Calu3 (cell line): ENCODE results near the gene MISP3. TPM values are rescaled to one million over a fixed set of nuclear protein-coding genes. Genes with fewer than 3 reads are reported as not detected.
A peak's percentile ranks its signal among the peaks of the same experiment; 100 is the strongest.

Source experiments
- BruUV-seq: library from RNA; stranded (reverse); fragments of 400-500 nt; replicated peaks from 2 replicates; lab custom pipeline; 2021; lab: Mats Ljungman, UMichigan
- CTCF ChIA-PET: fragments of 300-600 bp; sonication (Branson Sonifier 250); formaldehyde crosslinking; loops from one replicate; lab custom pipeline; 2022; ENCODE audit warnings: antibody characterized with exemption; lab: Charles Lee
- DNase-seq: peaks from one replicate; pipeline ENCODE4 v3.0.0; 2022
- H3K27ac Mint-ChIP-seq: one replicate; pipeline ENCODE4 v1.8.0; 2022; ENCODE audit warnings: mixed read lengths; ENCODE audit not compliant: unreplicated experiment
- H3K27me3 Mint-ChIP-seq: one replicate; pipeline ENCODE4 v1.8.0; 2022; ENCODE audit warnings: mixed read lengths; ENCODE audit not compliant: unreplicated experiment
- H3K36me3 Mint-ChIP-seq: one replicate; pipeline ENCODE4 v1.8.0; 2022; ENCODE audit warnings: mild to moderate bottlenecking, moderate library complexity, mixed read lengths; ENCODE audit not compliant: insufficient read depth, unreplicated experiment
- H3K4me1 Mint-ChIP-seq: one replicate; pipeline ENCODE4 v1.8.0; 2022; ENCODE audit warnings: mild to moderate bottlenecking, low read depth, mixed read lengths; ENCODE audit not compliant: unreplicated experiment
- H3K4me3 Mint-ChIP-seq: one replicate; pipeline ENCODE4 v1.8.0; 2022; ENCODE audit warnings: mild to moderate bottlenecking, low read depth, moderate library complexity, mixed read lengths; ENCODE audit not compliant: unreplicated experiment
- H3K9me3 Mint-ChIP-seq: one replicate; pipeline ENCODE4 v1.8.0; 2022; ENCODE audit warnings: low read depth, mixed read lengths; ENCODE audit not compliant: unreplicated experiment
- CTCF ChIP-seq: fragments of 200-600 bp; IDR thresholded peaks from one replicate; pipeline ENCODE4 v1.8.0; 2022; ENCODE audit warnings: antibody characterized with exemption; ENCODE audit not compliant: unreplicated experiment
- intact Hi-C: fragments of 100-400 bp; cut with micrococcal nuclease; formaldehyde crosslinking; loops from one replicate; pipeline ENCODE4 v1.10.0; 2022; ENCODE audit not compliant: unreplicated experiment
- total RNA-seq: library from RNA; stranded (reverse); gene quantifications from 2 replicates; pipeline ENCODE4 v1.2.3, GENCODE V29; 2022

The MISP3 gene
- total RNA-seq, 1 experiment from 2014 or later: 4.2 TPM

- Mint-ChIP-seq H3K27ac (peak overlapping the region; percentile 67), H3K36me3 (peaks cover 27% of the 10 kb centered on the region), H3K9me3 (no peaks in the 10 kb centered on the region), H3K4me3 (peak overlapping the region; percentile 92), H3K27me3 (no peaks in the 10 kb centered on the region), H3K4me1 (no peaks in the 10 kb centered on the region)
- no TSS peak for BruUV-seq
- intact Hi-C loops: loop anchor here (2.0 kb wide), 1 partner anchor 193 kb away; no protein-coding TSS in a partner anchor
- DNase-seq: peak; percentile 78
- CTCF ChIA-PET: interaction anchor here (0.7 kb wide), 1 partner anchor 63 kb away, joined by 3 read pairs; the partner anchor contains the start of gene ASF1B
- peak; percentile 35 for TF ChIP-seq CTCF
Observed at GRCh38 chr19:14073261-14073924, 807 bp downstream of the MISP3 start.

DNA sequence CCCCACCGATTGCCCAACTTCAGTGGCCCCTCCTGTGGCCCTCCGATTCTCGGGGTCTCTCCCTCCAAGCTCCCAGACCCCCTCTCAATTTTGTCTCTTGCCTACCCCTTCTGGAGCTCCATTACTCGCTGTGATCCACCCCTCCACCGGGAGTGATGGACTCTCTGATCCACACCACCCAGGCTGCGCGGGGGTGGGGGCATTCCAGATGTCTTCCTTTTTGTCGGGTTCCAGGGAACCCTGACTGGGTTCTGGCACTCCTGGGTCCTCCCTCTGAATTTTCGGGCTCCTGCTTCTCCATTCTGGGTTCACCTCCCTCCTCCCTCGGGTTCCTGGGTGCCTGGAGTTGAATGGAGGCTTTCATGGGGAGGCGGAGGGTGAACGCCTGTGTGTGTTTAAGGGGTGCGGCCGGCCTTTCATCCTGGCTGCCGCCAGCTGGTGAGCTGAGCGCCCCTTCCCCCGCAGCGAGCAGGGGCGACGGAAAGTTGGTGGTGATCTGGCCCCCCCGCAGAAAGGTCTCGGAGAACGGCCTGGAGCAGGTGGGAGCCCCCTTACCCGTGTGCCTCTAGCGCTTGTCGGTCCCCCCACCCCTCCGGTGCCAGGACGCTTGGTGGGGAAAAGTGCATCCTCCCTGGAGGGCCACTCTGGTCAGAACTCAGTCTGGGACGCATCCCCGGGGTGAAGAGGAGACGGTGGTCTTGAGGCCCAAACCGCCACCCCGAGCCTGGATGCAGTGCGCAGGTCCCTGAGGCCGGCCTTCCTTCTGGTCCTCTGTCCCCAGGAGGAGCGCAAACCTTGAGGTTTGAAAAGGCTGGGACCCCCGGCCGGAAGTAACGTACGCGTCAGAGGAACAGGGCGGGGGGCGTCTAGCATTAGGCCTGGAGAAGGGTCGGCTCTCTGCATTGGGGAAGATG is 1.6 kb downstream of the MISP3 start:
- Mint-ChIP-seq H3K4me3 (peak overlapping the region; percentile 92), H3K27ac (peak overlapping the region; percentile 67), H3K4me1 (no peaks in the 10 kb centered on the region), H3K27me3 (no peaks in the 10 kb centered on the region), H3K9me3 (no peaks in the 10 kb centered on the region), H3K36me3 (peaks cover 27% of the 10 kb centered on the region)
- DNase-seq: peak; percentile 44
- CTCF ChIA-PET: interaction anchor here (0.7 kb wide), 1 partner anchor 62 kb away, joined by 3 read pairs; the partner anchor contains the start of gene ASF1B
- intact Hi-C loops: loop anchor here (2.0 kb wide), 1 partner anchor 193 kb away; no protein-coding TSS in a partner anchor
- no peak for TF ChIP-seq CTCF
- BruUV-seq: TSS peak; percentile 47

- intact Hi-C loops: no loop called here
- no peak overlapping the region for H3K4me3 Mint-ChIP-seq
- H3K4me1 Mint-ChIP-seq: no peaks in the 10 kb centered on the region
- TF ChIP-seq CTCF: no peak
- H3K9me3 Mint-ChIP-seq: no peaks in the 10 kb centered on the region
- H3K36me3 Mint-ChIP-seq: peaks cover 26% of the 10 kb centered on the region
- BruUV-seq: no TSS peak
- H3K27me3 Mint-ChIP-seq: no peaks in the 10 kb centered on the region
- DNase-seq: no peak
- no peak overlapping the region for H3K27ac Mint-ChIP-seq
- CTCF ChIA-PET: interaction anchor here (0.7 kb wide), 1 partner anchor 21 kb away, joined by 4 read pairs; no protein-coding TSS in a partner anchor
Observed at GRCh38 chr19:14078411-14078810, 5.8 kb downstream of the MISP3 start.

DNA sequence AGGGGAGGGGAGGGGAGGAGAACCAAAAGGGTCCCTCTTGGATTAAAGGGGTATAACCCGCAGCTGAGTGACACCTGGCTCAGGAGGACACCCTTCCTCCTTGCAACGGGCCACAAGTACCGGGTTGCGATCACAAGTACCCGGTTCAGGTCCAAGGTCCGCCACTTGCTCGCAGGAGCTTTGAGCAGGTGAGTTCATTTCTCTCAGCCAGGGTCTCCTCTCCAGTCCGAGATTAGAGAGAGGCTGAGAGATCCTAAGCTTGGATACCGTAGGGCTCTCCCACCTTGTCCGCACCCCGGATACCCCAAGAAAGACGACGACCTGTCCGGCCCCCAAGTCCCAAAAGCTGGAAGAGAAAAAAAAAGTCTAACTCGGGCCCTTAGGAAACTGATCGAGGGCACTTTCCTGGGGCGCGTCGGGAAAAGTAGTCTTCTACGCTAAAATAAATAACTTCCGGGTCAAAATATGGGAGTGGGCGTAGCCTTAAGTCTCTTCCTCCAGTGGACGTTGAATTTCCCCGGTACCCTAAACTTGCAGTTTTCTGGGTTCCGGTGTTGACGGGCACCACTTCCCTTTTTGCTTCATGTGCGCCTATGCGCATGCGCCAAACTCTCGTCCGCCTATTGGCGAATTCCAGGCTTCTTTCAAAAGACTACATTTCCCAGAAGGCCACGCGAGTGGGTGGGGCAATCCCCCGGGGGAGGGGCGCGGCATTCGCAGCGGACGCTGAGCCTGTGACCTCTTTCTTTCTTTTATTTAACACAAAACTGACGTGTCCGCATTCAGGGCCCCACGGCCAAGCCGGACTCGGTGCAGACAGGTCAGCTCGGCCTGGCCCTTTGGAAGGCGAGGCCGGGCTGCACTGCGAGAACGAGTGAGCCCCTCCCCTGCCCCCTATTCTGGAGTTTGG is 8.6 kb downstream of the MISP3 start:
- no peaks in the 10 kb centered on the region for H3K9me3 Mint-ChIP-seq

More for the DNA sequence above, 8.6 kb downstream of the MISP3 start:
- peak; percentile 95 for DNase-seq
- Mint-ChIP-seq H3K27ac (peak overlapping the region; percentile 87), H3K4me3 (peak overlapping the region; percentile 86), H3K36me3 (peaks cover 17% of the 10 kb centered on the region), H3K4me1 (no peaks in the 10 kb centered on the region), H3K27me3 (no peaks in the 10 kb centered on the region)
- intact Hi-C loops: no loop called here
- BruUV-seq: no TSS peak
- CTCF ChIA-PET: interaction anchor here (0.6 to 0.7 kb wide), 4 partner anchors 24 to 838 kb away, joined by 3 to 8 read pairs (median 4); no protein-coding TSS in a partner anchor
- TF ChIP-seq CTCF: no peak
